Measurements from ENCODE around the gene ALAS1.
A peak's percentile ranks its signal among the peaks of the same experiment; 100 is the strongest.

- TF ChIP-seq EP300 (IDR thresholded peaks at IDR 0.05) (no peak), POLR2A (IDR thresholded peaks at IDR 0.05) (no peak)
- TF ChIP-seq, protein P1, sequence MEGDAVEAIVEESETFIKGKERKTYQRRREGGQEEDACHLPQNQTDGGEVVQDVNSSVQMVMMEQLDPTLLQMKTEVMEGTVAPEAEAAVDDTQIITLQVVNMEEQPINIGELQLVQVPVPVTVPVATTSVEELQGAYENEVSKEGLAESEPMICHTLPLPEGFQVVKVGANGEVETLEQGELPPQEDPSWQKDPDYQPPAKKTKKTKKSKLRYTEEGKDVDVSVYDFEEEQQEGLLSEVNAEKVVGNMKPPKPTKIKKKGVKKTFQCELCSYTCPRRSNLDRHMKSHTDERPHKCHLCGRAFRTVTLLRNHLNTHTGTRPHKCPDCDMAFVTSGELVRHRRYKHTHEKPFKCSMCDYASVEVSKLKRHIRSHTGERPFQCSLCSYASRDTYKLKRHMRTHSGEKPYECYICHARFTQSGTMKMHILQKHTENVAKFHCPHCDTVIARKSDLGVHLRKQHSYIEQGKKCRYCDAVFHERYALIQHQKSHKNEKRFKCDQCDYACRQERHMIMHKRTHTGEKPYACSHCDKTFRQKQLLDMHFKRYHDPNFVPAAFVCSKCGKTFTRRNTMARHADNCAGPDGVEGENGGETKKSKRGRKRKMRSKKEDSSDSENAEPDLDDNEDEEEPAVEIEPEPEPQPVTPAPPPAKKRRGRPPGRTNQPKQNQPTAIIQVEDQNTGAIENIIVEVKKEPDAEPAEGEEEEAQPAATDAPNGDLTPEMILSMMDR (IDR thresholded peaks at IDR 0.05), result peak in 1 of 6 experiments; percentile 25
Observed at GRCh38 chr3:52218937-52219650, 21.1 kb downstream of the ALAS1 start.
